NCI-H510A (cell line): ENCODE results near the gene CLDND1.

ENCODE experiments used
- DNase-seq: peaks from one replicate; lab custom pipeline; 2025; lab: John Stamatoyannopoulos, UW

CLDND1 gene

GRCh38 chr3:98513736-98514135 is 9.0 kb downstream of the CLDND1 start:
- no peak for DNase-seq

DNA sequence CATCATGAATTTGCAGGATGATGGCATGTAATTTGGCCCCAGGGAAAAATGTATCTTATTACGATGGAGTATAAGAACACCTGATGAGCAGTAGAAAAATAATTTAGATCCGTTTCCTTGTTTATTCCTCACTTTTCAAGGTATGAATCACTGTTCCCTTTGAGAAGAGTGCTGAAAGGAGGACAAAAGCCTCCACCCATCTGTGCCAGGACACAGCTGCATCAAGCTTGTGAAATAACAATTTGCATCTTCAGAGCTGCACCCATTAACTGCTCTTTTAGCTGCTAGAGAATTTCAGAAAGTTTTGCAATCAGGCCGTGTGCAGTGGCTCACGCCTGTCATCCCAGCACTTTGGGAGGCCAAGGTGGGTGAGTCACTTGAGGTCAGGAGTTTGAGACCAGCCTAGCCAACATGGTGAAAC is 9.6 kb downstream of the CLDND1 start:
- no peak for DNase-seq

- no peak for DNase-seq
These were observed 10.1 kb downstream of the CLDND1 start for GRCh38 chr3:98512576-98512975.

GRCh38 chr3:98508582-98508981 is 14.1 kb downstream of the CLDND1 start:
- DNase-seq, result no peak

DNA sequence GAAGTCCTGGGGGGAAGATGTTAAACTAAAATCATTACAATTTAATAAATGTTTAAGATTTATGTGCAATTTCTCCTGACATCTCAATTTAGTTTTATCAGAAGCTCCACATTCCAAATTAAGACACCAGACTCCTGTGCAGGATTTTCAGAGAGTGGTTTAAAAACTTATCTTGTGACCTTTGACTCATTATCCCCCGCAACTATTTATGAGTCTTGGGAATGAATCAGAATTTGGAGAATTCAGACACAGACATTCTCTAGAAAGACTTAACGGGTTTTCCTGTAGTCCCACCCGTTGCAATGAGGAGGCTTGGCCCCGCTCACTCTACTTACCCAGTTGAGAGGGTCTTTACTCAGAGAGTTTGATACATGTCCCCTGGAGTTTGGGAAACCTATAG is 18.2 kb downstream of the CLDND1 start:
- DNase-seq, result no peak

DNA sequence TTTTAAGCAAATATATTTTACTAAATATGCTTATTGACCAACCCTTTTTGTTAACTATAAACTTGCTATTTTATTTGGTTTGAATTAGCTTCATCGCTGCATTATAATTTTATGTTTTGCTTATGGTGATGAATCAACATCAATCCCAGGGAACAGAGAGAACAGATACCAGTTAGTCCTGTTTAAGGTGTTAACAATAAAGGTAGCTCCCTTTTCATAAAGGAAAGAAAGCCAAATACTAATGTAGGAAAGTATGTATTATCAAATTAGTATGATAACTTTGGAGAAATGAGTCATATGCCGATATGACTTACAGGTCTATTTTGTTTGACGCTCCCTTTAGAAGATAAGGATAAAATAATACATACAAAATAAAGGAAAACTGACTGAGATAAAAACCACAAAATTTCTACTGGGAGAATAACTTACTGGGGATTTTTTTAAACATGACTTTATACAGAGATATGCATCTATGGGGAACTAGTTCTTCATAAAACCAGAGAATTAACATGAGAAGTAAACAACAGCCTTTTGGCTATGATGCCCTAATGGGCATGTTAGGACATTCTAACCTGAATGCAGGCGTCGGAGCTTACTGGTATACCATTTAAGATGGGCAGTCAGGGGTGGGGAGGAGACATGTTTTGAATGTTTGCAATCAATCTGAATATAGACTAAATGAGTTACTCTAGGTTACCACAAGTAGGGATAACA is 20.7 kb downstream of the CLDND1 start:
- DNase-seq, result no peak

GRCh38 chr3:98501270-98501669 is 21.4 kb downstream of the CLDND1 start:
- DNase-seq, result no peak

DNA sequence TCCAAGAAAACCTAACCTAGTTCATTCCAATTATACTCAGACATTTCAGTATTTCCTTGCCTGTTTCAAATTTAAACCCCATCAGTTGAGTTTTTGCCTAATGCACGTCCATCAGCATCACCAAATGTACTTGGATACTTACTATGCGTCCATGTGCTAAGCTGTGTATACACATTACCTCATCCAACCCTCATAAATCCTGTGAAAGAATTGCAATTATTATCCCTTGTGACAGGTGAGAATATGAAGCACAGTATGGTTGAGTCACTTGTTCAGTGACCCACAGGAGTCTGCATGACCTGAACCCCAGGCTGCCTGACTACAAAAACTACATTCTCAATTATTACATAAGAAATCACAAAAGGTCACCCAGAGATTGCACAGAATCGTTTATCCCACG is 22.7 kb downstream of the CLDND1 start:
- no peak for DNase-seq

- no peak for DNase-seq
These were observed 25.3 kb downstream of the CLDND1 start, which contains the start of gene OR5K2 for GRCh38 chr3:98497381-98497780. Gene OR5K2 (plus strand): TSS chr3:98497681. CDS start chr3:98497681, 0 bp downstream.

DNA sequence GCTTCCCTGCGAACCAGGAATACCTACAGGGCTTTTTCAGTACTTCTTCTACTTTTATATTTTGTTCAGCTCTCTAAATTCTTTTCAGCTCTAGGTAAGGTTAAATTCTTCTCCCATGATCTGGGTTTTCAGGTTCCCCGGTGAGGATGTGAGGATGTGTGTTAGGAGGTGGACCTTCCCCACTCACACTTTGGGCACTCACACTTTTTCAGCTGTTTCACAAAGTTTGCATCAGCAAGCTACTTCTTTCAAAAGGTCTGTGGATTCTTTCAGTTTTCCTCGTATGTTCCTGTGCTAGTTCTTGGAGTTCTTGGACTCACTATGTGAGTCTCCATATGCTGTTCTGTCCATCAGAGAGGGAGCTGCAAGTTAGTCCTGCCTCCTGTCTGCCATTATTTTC is 39.1 kb downstream of the CLDND1 start:
- DNase-seq, result no peak

DNA sequence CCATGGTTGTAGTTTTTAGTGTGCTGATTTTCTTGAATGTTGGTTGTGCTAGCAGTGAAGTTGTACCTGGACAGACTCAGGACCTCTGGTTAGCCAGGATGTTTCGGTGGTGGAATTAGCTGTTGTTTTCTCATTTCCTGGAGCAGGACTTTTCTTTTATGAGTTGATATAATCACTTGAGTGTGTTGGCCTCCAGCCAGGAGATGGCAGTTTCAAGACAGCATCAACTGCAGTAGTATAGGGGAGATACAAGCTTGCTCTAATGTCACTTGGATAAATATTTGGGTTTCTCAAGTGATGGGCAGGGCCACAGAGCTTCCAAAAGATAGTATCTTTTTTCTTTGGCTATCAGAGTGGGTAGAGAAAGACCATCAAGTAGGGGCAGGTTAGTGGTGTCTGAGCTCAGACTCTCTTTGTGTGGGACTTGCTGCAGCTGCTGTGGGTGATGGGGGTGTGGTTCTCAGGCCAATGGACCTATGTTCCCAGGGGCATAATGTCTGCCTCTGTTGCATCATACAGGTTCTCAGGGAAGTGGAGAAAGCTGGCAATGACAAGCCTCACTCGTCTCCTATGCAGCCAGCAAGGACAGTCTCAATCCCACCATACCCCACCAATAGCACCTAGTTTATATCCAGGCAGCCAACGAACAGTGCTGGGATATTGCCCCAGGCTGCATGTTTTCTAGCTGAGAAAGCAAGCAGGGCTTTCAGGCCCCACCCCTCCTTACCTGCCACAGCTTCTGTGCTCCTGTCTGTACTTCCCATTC is 39.8 kb downstream of the CLDND1 start:
- no peak for DNase-seq
